Measurements from ENCODE around the gene RBM45. TPM values are rescaled to one million over a fixed set of nuclear protein-coding genes. Genes with fewer than 3 reads are reported as not detected.

RBM45 gene
- polyA plus RNA-seq, 1 donor from 2014 or later, result 30.3 TPM

DNA sequence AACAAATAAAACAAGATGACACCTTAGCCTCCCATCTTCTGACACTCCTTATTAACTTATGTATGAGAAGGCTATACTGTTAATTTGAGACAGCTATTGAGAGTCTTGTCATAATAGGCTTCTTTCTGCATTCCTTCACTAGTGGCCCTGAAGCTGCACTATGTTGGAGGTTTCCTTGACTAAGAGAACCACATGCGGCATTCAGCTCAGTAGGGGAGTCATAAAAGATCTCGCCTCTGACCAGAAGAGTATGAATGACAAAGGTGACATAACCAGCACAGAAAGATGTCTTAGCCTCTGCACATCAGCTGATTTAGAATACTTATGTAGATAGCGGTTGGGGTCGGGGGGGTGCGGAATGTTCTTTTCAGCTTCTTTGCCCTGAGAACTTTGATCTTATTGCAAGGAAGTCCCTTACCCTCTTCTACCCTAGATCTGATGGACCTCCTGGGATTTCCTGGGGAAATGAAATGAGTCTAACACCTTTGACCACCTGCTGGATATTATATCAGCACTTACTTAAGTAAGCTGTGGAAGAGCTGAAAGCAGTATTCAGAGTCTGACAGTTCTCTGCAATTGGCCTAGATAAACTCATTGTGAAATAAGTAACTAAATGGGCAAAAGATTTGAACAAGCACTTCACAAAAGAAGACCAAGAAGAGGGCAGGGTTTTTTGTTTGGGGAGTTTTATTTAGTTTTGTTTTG, 24.2 kb downstream of the RBM45 start:
- Histone ChIP-seq H3K9me3 (ENCODE audit: low read length) (no peaks in the 10 kb centered on the region), H3K27me3 (ENCODE audit: insufficient read depth, low read depth, low read length) (no peaks in the 10 kb centered on the region), H3K4me3 (ENCODE audit: low read length) (no peak overlapping the region), H4K20me1 (ENCODE audit: insufficient read depth) (no peaks in the 10 kb centered on the region), H2AFZ (ENCODE audit: low read depth, low read length) (no peak overlapping the region), H3F3A (ENCODE audit: insufficient read depth, low read length, poor library complexity, severe bottlenecking) (no peaks in the 10 kb centered on the region), H3K9ac (ENCODE audit: low read length) (no peak overlapping the region), H3K79me2 (replicated peaks; ENCODE audit: insufficient read depth, low read length) (no peaks in the 10 kb centered on the region), H3K4me2 (ENCODE audit: low read length) (no peak overlapping the region), H3K27ac (ENCODE audit: low read length) (no peak overlapping the region), H3K9me2 (ENCODE audit: insufficient read depth, low read length) (no peaks in the 10 kb centered on the region), H3K36me3 (ENCODE audit: insufficient read depth, low read length) (no peaks in the 10 kb centered on the region)
- TF ChIP-seq RAD21 (conservative IDR thresholded peaks at IDR 0.05), result no peak
- TF ChIP-seq SMC3 (conservative IDR thresholded peaks at IDR 0.05; ENCODE audit: poor library complexity), result no peak
- no peak for TF ChIP-seq MXI1 (conservative IDR thresholded peaks at IDR 0.05; ENCODE audit: poor library complexity, severe bottlenecking)
- no peak for TF ChIP-seq POLR2AphosphoS5 (IDR thresholded peaks at IDR 0.05)
- TF ChIP-seq TAF1 (IDR thresholded peaks at IDR 0.05; ENCODE audit: low read depth), result no peak
- TF ChIP-seq, protein P1, sequence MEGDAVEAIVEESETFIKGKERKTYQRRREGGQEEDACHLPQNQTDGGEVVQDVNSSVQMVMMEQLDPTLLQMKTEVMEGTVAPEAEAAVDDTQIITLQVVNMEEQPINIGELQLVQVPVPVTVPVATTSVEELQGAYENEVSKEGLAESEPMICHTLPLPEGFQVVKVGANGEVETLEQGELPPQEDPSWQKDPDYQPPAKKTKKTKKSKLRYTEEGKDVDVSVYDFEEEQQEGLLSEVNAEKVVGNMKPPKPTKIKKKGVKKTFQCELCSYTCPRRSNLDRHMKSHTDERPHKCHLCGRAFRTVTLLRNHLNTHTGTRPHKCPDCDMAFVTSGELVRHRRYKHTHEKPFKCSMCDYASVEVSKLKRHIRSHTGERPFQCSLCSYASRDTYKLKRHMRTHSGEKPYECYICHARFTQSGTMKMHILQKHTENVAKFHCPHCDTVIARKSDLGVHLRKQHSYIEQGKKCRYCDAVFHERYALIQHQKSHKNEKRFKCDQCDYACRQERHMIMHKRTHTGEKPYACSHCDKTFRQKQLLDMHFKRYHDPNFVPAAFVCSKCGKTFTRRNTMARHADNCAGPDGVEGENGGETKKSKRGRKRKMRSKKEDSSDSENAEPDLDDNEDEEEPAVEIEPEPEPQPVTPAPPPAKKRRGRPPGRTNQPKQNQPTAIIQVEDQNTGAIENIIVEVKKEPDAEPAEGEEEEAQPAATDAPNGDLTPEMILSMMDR (IDR thresholded peaks at IDR 0.05; ENCODE audit: poor library complexity, severe bottlenecking), result no peak
- no peak for TF ChIP-seq EZH2 (IDR thresholded peaks at IDR 0.05; ENCODE audit: borderline replicate concordance, insufficient read depth, low read length, poor library complexity, severe bottlenecking)

DNA sequence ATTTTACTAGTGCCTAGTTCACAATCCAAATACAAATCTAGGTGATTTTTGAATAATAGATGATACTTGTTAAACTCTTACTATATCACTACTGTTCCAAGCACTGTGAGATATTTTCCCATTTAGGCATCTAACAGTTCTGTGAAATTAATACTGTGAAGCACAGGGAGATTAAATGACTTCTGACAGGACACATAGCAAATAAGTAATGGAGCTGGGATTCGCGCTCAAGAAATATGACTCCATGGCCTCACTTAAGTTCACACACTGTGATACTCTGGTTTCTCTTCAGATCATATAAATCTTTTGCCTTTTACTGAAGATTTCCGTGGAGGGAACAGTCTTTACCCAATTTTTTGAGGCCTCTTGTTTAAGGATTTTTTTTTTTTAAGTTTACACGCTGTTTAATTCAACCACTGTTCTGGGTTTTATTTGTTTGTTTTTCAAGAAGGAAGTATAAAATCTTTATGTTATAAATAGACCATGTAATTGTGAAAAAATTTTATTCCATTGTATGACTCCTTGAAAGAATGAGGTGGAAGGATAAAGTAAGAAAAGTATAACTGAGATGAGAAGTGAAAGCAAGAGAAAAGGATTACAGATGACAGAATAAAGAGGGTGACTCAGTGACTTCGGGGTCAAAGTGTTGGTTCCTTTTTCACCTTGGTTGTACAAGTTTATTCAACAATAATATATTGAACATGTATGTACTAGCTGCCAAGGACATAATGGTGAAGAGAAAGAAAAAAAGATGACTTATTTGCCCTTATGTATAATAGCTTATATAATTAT, 30.2 kb downstream of the RBM45 start:
- Histone ChIP-seq H3K9me2 (ENCODE audit: insufficient read depth, low read length) (no peaks in the 10 kb centered on the region), H3K4me3 (ENCODE audit: low read length) (no peak overlapping the region), H3K79me2 (replicated peaks; ENCODE audit: insufficient read depth, low read length) (no peaks in the 10 kb centered on the region), H3K36me3 (ENCODE audit: insufficient read depth, low read length) (no peaks in the 10 kb centered on the region), H3K9me3 (ENCODE audit: low read length) (no peaks in the 10 kb centered on the region), H4K20me1 (ENCODE audit: insufficient read depth) (no peaks in the 10 kb centered on the region), H3K27ac (ENCODE audit: low read length) (no peak overlapping the region), H3K27me3 (ENCODE audit: insufficient read depth, low read depth, low read length) (no peaks in the 10 kb centered on the region), H2AFZ (ENCODE audit: low read depth, low read length) (no peak overlapping the region), H3F3A (ENCODE audit: insufficient read depth, low read length, poor library complexity, severe bottlenecking) (no peaks in the 10 kb centered on the region), H3K9ac (ENCODE audit: low read length) (no peak overlapping the region), H3K4me2 (ENCODE audit: low read length) (no peak overlapping the region)
- TF ChIP-seq, protein P2, sequence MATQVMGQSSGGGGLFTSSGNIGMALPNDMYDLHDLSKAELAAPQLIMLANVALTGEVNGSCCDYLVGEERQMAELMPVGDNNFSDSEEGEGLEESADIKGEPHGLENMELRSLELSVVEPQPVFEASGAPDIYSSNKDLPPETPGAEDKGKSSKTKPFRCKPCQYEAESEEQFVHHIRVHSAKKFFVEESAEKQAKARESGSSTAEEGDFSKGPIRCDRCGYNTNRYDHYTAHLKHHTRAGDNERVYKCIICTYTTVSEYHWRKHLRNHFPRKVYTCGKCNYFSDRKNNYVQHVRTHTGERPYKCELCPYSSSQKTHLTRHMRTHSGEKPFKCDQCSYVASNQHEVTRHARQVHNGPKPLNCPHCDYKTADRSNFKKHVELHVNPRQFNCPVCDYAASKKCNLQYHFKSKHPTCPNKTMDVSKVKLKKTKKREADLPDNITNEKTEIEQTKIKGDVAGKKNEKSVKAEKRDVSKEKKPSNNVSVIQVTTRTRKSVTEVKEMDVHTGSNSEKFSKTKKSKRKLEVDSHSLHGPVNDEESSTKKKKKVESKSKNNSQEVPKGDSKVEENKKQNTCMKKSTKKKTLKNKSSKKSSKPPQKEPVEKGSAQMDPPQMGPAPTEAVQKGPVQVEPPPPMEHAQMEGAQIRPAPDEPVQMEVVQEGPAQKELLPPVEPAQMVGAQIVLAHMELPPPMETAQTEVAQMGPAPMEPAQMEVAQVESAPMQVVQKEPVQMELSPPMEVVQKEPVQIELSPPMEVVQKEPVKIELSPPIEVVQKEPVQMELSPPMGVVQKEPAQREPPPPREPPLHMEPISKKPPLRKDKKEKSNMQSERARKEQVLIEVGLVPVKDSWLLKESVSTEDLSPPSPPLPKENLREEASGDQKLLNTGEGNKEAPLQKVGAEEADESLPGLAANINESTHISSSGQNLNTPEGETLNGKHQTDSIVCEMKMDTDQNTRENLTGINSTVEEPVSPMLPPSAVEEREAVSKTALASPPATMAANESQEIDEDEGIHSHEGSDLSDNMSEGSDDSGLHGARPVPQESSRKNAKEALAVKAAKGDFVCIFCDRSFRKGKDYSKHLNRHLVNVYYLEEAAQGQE (IDR thresholded peaks at IDR 0.05; ENCODE audit: borderline replicate concordance), result no peak
- TF ChIP-seq TAF1 (IDR thresholded peaks at IDR 0.05; ENCODE audit: low read depth) (no peak), EZH2 (IDR thresholded peaks at IDR 0.05; ENCODE audit: borderline replicate concordance, insufficient read depth, low read length, poor library complexity, severe bottlenecking) (no peak), SMC3 (conservative IDR thresholded peaks at IDR 0.05; ENCODE audit: poor library complexity) (no peak), EP300 (conservative IDR thresholded peaks at IDR 0.05; ENCODE audit: poor library complexity, severe bottlenecking) (no peak), RAD21 (conservative IDR thresholded peaks at IDR 0.05) (no peak), MXI1 (conservative IDR thresholded peaks at IDR 0.05; ENCODE audit: poor library complexity, severe bottlenecking) (no peak), POLR2AphosphoS5 (IDR thresholded peaks at IDR 0.05) (no peak)
- TF ChIP-seq, protein P1 (IDR thresholded peaks at IDR 0.05; ENCODE audit: poor library complexity, severe bottlenecking), result no peak
